ENCODE results near the gene EML6. TPM values are rescaled to one million over a fixed set of nuclear protein-coding genes. Genes with fewer than 3 reads are reported as not detected.

The EML6 gene
- total RNA-seq, 6 donors from 2014 or later: 1.5 to 7.3 (median 4.0) TPM

DNA sequence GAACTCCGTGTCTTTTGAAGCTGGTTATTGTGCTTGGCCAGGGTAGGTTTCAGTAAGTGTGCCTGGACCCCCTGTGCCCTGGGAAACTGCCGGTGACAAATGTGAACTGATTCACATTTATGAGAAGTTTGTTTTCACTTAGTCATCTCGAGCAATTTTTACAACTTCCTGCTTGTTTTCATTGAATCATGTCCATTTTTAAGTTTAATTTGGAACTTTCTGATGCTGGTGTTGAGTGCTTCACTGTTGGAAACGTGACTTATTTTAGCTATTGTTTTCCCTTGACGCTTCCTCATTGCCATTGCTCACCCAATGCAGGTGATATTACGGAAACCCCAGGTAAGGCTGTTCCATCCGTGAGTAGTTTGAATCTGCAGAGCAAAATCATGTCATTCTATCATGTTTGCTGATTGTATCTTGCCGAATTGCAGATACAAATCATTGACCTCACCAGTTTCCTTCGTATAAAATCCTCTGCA is 229.6 kb downstream of the EML6 start:
- H3K27me3 ChIP-seq: no peaks in the 10 kb centered on the region
- DNase-seq (no peak), ATAC-seq (ENCODE audit: low FRiP score in 2 of 2) (no peak)
- no peak overlapping the region for H3K4me3 ChIP-seq
- H3K36me3 ChIP-seq: no peaks in the 10 kb centered on the region
- WGBS, 2 donors: 66 to 75% methylated on average over 9 of the region's 9 CpGs
- no peak overlapping the region for H3K27ac ChIP-seq
- no peaks in the 10 kb centered on the region for H3K9me3 ChIP-seq
- H3K4me1 ChIP-seq: peaks cover 0 to 7% (median 3%) of the 10 kb centered on the region in 4 donors
- TF ChIP-seq POLR2AphosphoS5 (IDR thresholded peaks at IDR 0.05) (no peak), POLR2A (IDR thresholded peaks at IDR 0.05) (no peak), EP300 (IDR thresholded peaks at IDR 0.05) (no peak), CTCF (IDR thresholded peaks at IDR 0.05) (no peak)

GRCh38 chr2:54954158-54954557 is 230.7 kb downstream of the EML6 start:
- WGBS, 2 donors: 77 to 94% methylated on average over 7 to 8 of the region's 8 CpGs

DNA sequence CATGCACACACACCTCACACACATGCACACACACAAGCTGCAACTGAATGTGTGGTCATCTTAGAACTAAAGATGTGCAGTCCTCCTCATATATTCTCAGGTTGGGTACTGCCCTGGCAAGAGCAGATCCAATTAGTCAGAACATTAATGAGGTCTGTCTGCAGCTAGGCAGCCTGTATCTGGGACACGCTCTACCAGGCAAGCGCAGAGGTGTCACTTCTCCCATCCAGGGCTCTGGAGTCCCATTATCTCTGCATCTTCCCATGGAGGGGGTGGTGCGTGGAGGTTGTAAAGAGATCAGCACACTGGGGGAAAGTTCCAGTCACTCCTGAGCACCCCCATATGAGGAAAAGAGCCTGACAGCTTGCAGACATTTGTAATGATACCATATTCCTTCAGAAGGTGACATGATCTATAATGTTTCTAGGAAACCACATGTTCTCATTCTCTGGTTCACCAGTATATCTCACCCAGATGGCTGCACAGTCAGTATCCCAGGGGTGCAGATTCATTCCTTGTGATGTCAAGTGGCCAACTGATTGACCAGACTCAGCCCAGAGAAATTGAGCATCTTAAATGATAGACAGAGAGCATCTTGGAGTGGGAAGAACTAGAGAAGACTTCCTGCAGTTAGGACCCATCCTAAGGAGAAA is 231.4 kb downstream of the EML6 start:
- TF ChIP-seq EP300 (IDR thresholded peaks at IDR 0.05): no peak
- TF ChIP-seq POLR2AphosphoS5 (IDR thresholded peaks at IDR 0.05): no peak
- no peak for TF ChIP-seq POLR2A (IDR thresholded peaks at IDR 0.05)
- TF ChIP-seq CTCF (IDR thresholded peaks at IDR 0.05): no peak
- Histone ChIP-seq H3K4me3 (no peak overlapping the region), H3K9me3 (no peaks in the 10 kb centered on the region), H3K27ac (peak overlapping the region in 1 of 4 donors; percentile 60), H3K36me3 (no peaks in the 10 kb centered on the region), H3K27me3 (no peaks in the 10 kb centered on the region), H3K4me1 (peaks cover 0 to 7% (median 3%) of the 10 kb centered on the region in 4 donors)
- ATAC-seq (ENCODE audit: low FRiP score in 2 of 2): no peak
- no peak for DNase-seq
- 88 to 92% methylated on average over 3 of the region's 3 CpGs for WGBS, 2 donors

More at GRCh38 chr2:54954158-54954557, 230.7 kb downstream of the EML6 start:
- H3K36me3 ChIP-seq: no peaks in the 10 kb centered on the region
- H3K27me3 ChIP-seq: no peaks in the 10 kb centered on the region
- no peak for TF ChIP-seq CTCF (IDR thresholded peaks at IDR 0.05)
- peak in 1 of 2 donors; percentile 33 for DNase-seq
- H3K4me1 ChIP-seq: peaks cover 0 to 7% (median 3%) of the 10 kb centered on the region in 4 donors
- H3K4me3 ChIP-seq: no peak overlapping the region
- no peak overlapping the region for H3K27ac ChIP-seq
- ATAC-seq (ENCODE audit: low FRiP score in 2 of 2): no peak
- H3K9me3 ChIP-seq: no peaks in the 10 kb centered on the region

- no peak overlapping the region for H3K4me3 ChIP-seq
- H3K27ac ChIP-seq: peak overlapping the region in 2 of 4 donors; percentile 52 to 60
- H3K27me3 ChIP-seq: no peaks in the 10 kb centered on the region
- WGBS, 2 donors: 44 to 54% methylated on average over 9 of the region's 9 CpGs
- TF ChIP-seq EP300 (IDR thresholded peaks at IDR 0.05) (no peak), CTCF (IDR thresholded peaks at IDR 0.05) (no peak), POLR2A (IDR thresholded peaks at IDR 0.05) (no peak), POLR2AphosphoS5 (IDR thresholded peaks at IDR 0.05) (no peak)
- peaks cover 0 to 7% (median 3%) of the 10 kb centered on the region in 4 donors for H3K4me1 ChIP-seq
- ATAC-seq (ENCODE audit: low FRiP score in 2 of 2): peak in 1 of 2 donors; percentile 34
- H3K9me3 ChIP-seq: no peaks in the 10 kb centered on the region
- no peak for DNase-seq
- no peaks in the 10 kb centered on the region for H3K36me3 ChIP-seq
These were observed 232.1 kb downstream of the EML6 start for GRCh38 chr2:54955358-54956110.

All from upper lobe of left lung (tissue), 6 donors.